Measurements from ENCODE around the gene SS18.

DNA sequence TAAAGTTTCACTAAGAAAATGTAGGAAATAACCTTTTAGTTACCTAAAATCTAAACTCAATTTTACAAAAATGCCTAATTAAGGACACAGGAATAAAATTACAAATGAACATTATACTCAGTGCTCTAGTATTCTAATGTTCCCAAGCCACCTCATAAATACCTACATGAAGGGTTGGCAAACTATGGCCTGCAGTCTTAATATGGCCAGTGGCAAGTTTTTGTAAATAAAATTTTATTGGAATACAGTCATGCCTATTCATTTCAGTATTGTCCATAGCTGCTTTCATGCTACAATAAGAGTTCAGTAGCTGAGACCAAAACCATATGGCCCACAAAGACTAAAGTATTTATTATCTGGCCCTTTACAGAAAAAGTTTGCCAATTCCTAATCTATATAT, 53.8 kb downstream of the SS18 start:
- TF ChIP-seq POLR2A (IDR thresholded peaks at IDR 0.05) (no peak), CTCF (IDR thresholded peaks at IDR 0.05) (no peak)

All from lower leg skin (tissue), 3 donors.